Cardiac fibroblast (primary cell): Measurements from ENCODE around the gene CARNS1.

ENCODE experiments used
- DNase-seq, 2 donors: peaks; one replicate each; pipeline versions ENCODE4 v3.0.0 to v3.0.0-alpha.2; 2010; ENCODE audit warnings: low read depth in 2 of 2
- H3K4me3 ChIP-seq, 2 donors: replicated peaks in 1 of 2; 1 replicate in 1 of 2; 2 replicates in 1 of 2; pipeline ENCODE4 v1.5.1; 2011; ENCODE audit warnings: low read depth in 2 of 2, low read length in 2 of 2, mild to moderate bottlenecking in 2 of 2, moderate library complexity in 1 of 2
- TF ChIP-seq, protein P1 (sequence below): IDR thresholded peaks from one replicate; pipeline ENCODE4 v1.5.1; 2011; ENCODE audit warnings: low read depth, mild to moderate bottlenecking, low read length, inconsistent platforms

CARNS1 gene

DNA sequence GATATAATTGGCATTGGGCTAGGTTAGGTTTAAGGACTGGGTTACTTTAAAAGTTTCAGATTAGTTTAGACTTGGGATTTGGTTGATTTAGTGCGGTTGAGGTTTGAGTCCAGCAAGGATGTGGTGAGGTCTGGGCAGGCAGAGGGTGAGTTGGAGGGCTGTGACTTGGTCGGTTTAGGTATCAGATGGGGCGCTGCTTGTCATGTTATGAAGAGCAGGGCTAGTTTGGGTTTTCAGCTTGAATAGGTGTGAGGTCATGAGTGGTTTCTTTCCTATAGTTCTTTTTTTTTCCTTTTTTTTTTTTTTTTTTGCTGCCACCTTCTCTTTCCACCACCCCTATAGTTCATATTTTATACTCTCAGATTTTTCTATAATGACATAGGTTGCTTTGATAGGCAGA, 46.9 kb upstream of the CARNS1 start:
- H3K4me3 ChIP-seq, result no peak overlapping the region
- no peak for DNase-seq
- TF ChIP-seq, protein P1, sequence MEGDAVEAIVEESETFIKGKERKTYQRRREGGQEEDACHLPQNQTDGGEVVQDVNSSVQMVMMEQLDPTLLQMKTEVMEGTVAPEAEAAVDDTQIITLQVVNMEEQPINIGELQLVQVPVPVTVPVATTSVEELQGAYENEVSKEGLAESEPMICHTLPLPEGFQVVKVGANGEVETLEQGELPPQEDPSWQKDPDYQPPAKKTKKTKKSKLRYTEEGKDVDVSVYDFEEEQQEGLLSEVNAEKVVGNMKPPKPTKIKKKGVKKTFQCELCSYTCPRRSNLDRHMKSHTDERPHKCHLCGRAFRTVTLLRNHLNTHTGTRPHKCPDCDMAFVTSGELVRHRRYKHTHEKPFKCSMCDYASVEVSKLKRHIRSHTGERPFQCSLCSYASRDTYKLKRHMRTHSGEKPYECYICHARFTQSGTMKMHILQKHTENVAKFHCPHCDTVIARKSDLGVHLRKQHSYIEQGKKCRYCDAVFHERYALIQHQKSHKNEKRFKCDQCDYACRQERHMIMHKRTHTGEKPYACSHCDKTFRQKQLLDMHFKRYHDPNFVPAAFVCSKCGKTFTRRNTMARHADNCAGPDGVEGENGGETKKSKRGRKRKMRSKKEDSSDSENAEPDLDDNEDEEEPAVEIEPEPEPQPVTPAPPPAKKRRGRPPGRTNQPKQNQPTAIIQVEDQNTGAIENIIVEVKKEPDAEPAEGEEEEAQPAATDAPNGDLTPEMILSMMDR, result no peak

DNA sequence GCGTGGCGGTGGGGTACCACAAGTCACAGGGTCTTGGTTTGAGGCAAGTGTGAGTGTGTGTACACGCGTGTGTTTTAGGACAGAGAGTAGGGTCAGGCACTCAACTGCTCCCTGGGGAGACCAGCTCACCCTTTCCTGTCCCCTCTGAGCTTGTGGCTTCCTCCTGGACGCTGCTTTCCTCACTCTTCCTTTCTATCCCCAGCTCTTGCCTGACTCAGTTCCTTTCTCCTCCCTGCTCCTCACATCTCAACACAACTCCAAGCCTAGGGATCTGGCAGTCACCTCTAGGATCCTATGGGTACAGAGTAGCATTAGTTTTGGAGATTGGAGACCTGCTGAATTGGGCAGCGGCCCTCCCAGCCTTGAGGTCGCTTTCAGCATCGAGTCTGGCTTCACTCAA, 46.2 kb upstream of the CARNS1 start:
- DNase-seq, result no peak
- no peak overlapping the region for H3K4me3 ChIP-seq
- TF ChIP-seq, protein P1, result no peak

DNA sequence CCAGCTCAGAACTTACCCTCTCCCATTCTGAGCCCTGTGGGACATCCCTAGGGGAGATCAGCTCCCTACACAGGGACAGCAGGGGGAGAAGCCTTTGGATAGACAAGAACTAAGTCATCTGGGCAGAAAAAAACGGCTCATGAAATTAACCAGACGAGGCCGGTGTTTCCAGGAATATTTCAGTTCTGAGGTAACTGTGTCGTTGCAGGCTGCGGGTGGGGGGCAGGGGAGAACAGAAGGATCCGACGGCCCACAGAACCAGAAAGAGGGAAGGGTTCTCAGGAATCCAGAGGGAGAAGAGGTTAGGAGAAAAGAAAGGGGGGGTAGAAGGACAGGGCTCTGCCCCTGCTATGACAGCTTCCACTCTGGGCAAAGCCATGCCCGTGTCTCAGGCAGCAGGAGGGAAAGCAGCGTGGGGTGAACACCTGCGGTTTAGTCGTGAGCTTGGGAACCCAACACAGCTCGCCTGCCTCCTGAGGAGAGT, 45.6 kb upstream of the CARNS1 start:
- no peak overlapping the region for H3K4me3 ChIP-seq
- TF ChIP-seq, protein P1, result no peak
- peak in 1 of 2 donors; percentile 50 for DNase-seq

- peak; percentile 56 to 60 for DNase-seq
- TF ChIP-seq, protein P1, result no peak
- peak overlapping the region in 1 of 2 donors; percentile 1 for H3K4me3 ChIP-seq
Observed at GRCh38 chr11:67370351-67371076, 45.0 kb upstream of the CARNS1 start.

DNA sequence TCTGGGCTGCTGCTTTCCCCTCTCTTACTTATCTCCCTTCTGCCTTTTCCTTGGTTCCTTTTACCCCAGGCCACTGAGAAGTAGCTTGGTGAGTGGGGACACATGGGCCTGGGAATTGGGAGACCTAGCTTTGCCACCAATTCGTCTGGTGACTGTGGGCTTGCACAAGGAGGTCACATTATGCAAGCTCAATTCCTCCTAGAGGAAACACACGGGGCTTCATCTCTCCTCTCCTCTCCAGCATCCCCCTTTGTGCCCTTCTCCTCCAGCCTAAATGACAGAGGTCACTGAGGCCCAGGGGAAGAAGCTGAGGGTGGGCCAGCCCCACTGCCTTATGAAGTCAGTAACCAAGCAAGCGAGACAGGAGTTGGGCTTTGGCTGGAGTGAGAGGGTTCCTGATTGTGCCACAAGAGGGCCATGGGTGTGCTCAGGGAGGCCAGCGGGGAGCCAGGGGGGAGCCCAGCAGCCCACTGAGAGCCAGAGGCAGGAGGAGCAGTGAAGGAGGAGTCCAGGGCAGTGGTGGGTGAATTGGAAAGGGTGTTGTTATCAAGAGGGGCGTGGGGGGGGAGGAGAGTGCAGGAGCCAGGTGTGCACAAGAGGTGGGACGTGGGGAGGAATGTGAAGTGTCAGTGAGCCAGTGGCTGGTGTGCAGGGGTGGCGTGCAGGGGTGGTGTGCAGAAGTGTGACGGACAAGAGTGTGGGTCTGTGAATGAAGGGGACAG, 44.1 kb upstream of the CARNS1 start:
- peak; percentile 67 to 69 for DNase-seq
- peak overlapping the region; percentile 58 to 69 for H3K4me3 ChIP-seq
- TF ChIP-seq, protein P1, result peak; percentile 69

DNA sequence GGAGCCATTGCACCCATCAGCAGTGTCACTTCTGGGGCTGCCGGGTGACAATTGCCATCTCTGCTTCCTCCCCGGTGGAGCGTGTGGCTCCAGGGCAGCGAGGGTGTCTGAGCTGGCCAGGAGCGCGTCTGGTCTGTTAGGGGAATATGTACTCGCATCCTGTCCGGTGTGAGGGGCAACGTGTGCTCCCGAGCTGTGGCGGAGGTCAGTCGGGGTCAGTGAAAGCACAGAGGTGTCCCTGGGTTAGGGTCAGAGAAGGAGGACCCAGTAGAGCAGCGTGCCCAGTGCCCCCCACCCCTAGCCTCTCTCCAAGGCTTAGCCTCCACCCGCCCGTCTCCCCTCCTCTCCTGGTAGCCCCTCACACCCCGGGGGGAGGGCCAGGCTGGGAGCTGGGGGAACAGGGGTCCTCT, 43.6 kb upstream of the CARNS1 start:
- TF ChIP-seq, protein P1, result no peak
- no peak for DNase-seq
- peak overlapping the region; percentile 58 to 69 for H3K4me3 ChIP-seq
